Right lobe of liver (tissue), 6 donors: ENCODE data around the gene MYO5B. TPM values are rescaled to one million over a fixed set of nuclear protein-coding genes. Genes with fewer than 3 reads are reported as not detected.
A peak's percentile ranks its signal among the peaks of the same experiment; 100 is the strongest.
"Not testable (repeated sequence)": the region's sequence is repeated elsewhere in the genome, so short reads cannot be mapped to it uniquely, and the experiment has no call there.

Source experiments
- ATAC-seq, 4 donors: fragments of 200-7000 bp; cut with Tn5 transposase; one replicate each; pipeline ENCODE4 v1.9.1; 2020; ENCODE audit warnings: mild to moderate bottlenecking in 4 of 4, moderate library complexity in 4 of 4
- DNase-seq, 3 donors: peaks; one replicate each; pipeline ENCODE4 v3.0.0-alpha.2; 2020
- H3K27ac ChIP-seq, 3 donors: fragments of 200-600 bp; one replicate each; pipeline ENCODE4 v1.8.0; 2022
- H3K27me3 ChIP-seq, 2 donors: fragments of 200-600 bp; one replicate each; pipeline ENCODE4 v1.8.0; 2022
- H3K36me3 ChIP-seq, 4 donors: fragments of 200-600 bp; sonication (generic) in 1 of 4; one replicate each; pipeline versions ENCODE4 v1.5.1 to v1.8.0; 2017 to 2022; ENCODE audit warnings: control low read depth in 1 of 4
- H3K4me1 ChIP-seq, 4 donors: fragments of 200-600 bp; sonication (generic) in 1 of 4; one replicate each; pipeline versions ENCODE4 v1.5.1 to v1.8.0; 2017 to 2022; ENCODE audit warnings: control low read depth in 1 of 4
- H3K4me3 ChIP-seq, 3 donors: fragments of 200-600 bp; one replicate each; pipeline ENCODE4 v1.8.0; 2022
- H3K9me3 ChIP-seq, 4 donors: fragments of 200-600 bp; sonication (generic) in 1 of 4; one replicate each; pipeline versions ENCODE4 v1.5.1 to v1.8.0; 2017 to 2022; ENCODE audit warnings: control low read depth in 1 of 4
- CTCF ChIP-seq, 4 donors: fragments of 200-600 bp in 3 of 4; fragments of 450-650 bp in 1 of 4; IDR thresholded peaks; one replicate each; pipeline versions ENCODE4 v1.5.1 to v1.8.0; 2016 to 2022; ENCODE audit warnings: antibody characterized with exemption in 4 of 4, mild to moderate bottlenecking in 2 of 4
- POLR2A ChIP-seq: fragments of 450-650 bp; IDR thresholded peaks from one replicate; pipeline ENCODE4 v1.6.1; 2017; ENCODE audit warnings: antibody characterized with exemption, mild to moderate bottlenecking
- WGBS: methylation state at CpG from one replicate; pipeline ENCODE4 v1.1.6; 2018; ENCODE audit warnings: low coverage, low lambda C conversion rate; ENCODE audit not compliant: insufficient coverage; ENCODE audit errors: missing lambda C conversion rate; 5-methylcytosine and 5-hydroxymethylcytosine counted together
- intact Hi-C, 2 donors: fragments of 100-400 bp; cut with DNase I; formaldehyde crosslinking; loops; one replicate each; pipeline versions ENCODE4 v1.11.2 to v1.14.1; 2022
- total RNA-seq, 6 experiments: library from RNA; depleted of rRNA in 2 of 6; stranded (reverse); fragments of >200 nt in 2 of 6; fragmentation: NEBNext Ultra II Directional in 3 of 6; extraction: Animal tissue kit (Norgen Biotek cat#: 25700) in 3 of 6; gene quantifications; one replicate each; pipeline versions ENCODE4 v1.1.0 to v1.2.4, GENCODE V29; 2016 to 2023
- donor health status: DM: no; HTN: yes; CAD: no.
- donor health status: DM: no; HTN: no; CAD: no.
- donor health status: DM: no; HTN: no; CAD: no.
- donor health status: DM: no; HTN: yes; CAD: no.
- donor health status: DM: no; HTN: yes; CAD: no.

The MYO5B gene
- total RNA-seq, 6 experiments from 2014 or later: 13.4 to 25.1 (median 16.6) TPM

GRCh38 chr18:50097702-50098101, 97.2 kb downstream of the MYO5B start:
- intact Hi-C loops: no loop called here

GRCh38 chr18:50096766-50097435, 98.0 kb downstream of the MYO5B start:
- H3K27me3 ChIP-seq: no peaks in the 10 kb centered on the region
- WGBS: 61% methylated on average over 2 of the region's 3 CpGs
- no peaks in the 10 kb centered on the region for H3K9me3 ChIP-seq
- no peaks in the 10 kb centered on the region for H3K36me3 ChIP-seq
- H3K27ac ChIP-seq: no peak overlapping the region
- TF ChIP-seq POLR2A (no peak), CTCF (IDR thresholded peaks at IDR 0.05) (no peak)
- ATAC-seq: peak in 2 of 4 donors; percentile 11 to 25
- H3K4me3 ChIP-seq: no peak overlapping the region
- no peak for DNase-seq
- intact Hi-C loops: no loop called here
- no peaks in the 10 kb centered on the region for H3K4me1 ChIP-seq

More at GRCh38 chr18:50097702-50098101, 97.2 kb downstream of the MYO5B start:
- no peaks in the 10 kb centered on the region for H3K36me3 ChIP-seq
- H3K4me1 ChIP-seq: no peaks in the 10 kb centered on the region
- DNase-seq (no peak), ATAC-seq (peak in 2 of 4 donors; percentile 23 to 47)
- no peaks in the 10 kb centered on the region for H3K27me3 ChIP-seq
- no peak overlapping the region for H3K4me3 ChIP-seq
- WGBS: 60% methylated on average over 1 of the region's 2 CpGs
- TF ChIP-seq CTCF (IDR thresholded peaks at IDR 0.05) (no peak), POLR2A (no peak)
- H3K27ac ChIP-seq: no peak overlapping the region
- H3K9me3 ChIP-seq: no peaks in the 10 kb centered on the region

- H3K4me1 ChIP-seq, intact Hi-C loops, H3K36me3 ChIP-seq, H3K4me3 ChIP-seq, H3K9me3 ChIP-seq, ATAC-seq, DNase-seq, H3K27ac ChIP-seq, H3K27me3 ChIP-seq: not testable (repeated sequence)
- WGBS: 80% methylated on average over 5 of the region's 5 CpGs
Measured at GRCh38 chr18:50094786-50095185, 100.2 kb downstream of the MYO5B start.

- H3K4me3 ChIP-seq: no peak overlapping the region
- H3K27me3 ChIP-seq: no peaks in the 10 kb centered on the region
- H3K36me3 ChIP-seq: no peaks in the 10 kb centered on the region
- 78% methylated on average over 2 of the region's 2 CpGs for WGBS
- H3K27ac ChIP-seq: no peak overlapping the region
- intact Hi-C loops: no loop called here
- no peak for TF ChIP-seq POLR2A
- TF ChIP-seq CTCF (IDR thresholded peaks at IDR 0.05): no peak
- no peak for DNase-seq
- no peaks in the 10 kb centered on the region for H3K4me1 ChIP-seq
- H3K9me3 ChIP-seq: no peaks in the 10 kb centered on the region
- ATAC-seq: no peak
Measured at GRCh38 chr18:50094221-50094773, 100.7 kb downstream of the MYO5B start.

- no peak for DNase-seq
Measured at GRCh38 chr18:50093366-50094064, 101.4 kb downstream of the MYO5B start.

More at GRCh38 chr18:50093366-50094064, 101.4 kb downstream of the MYO5B start:
- TF ChIP-seq POLR2A: no peak
- no peak for TF ChIP-seq CTCF (IDR thresholded peaks at IDR 0.05)
- no peak overlapping the region for H3K27ac ChIP-seq
- H3K36me3 ChIP-seq: no peaks in the 10 kb centered on the region
- 87% methylated on average over 6 of the region's 6 CpGs for WGBS
- no peak overlapping the region for H3K4me3 ChIP-seq
- H3K27me3 ChIP-seq: no peaks in the 10 kb centered on the region
- intact Hi-C loops: no loop called here
- ATAC-seq: no peak
- no peaks in the 10 kb centered on the region for H3K9me3 ChIP-seq
- H3K4me1 ChIP-seq: no peaks in the 10 kb centered on the region
